ENCODE results near the gene GCLM.

The GCLM gene

DNA sequence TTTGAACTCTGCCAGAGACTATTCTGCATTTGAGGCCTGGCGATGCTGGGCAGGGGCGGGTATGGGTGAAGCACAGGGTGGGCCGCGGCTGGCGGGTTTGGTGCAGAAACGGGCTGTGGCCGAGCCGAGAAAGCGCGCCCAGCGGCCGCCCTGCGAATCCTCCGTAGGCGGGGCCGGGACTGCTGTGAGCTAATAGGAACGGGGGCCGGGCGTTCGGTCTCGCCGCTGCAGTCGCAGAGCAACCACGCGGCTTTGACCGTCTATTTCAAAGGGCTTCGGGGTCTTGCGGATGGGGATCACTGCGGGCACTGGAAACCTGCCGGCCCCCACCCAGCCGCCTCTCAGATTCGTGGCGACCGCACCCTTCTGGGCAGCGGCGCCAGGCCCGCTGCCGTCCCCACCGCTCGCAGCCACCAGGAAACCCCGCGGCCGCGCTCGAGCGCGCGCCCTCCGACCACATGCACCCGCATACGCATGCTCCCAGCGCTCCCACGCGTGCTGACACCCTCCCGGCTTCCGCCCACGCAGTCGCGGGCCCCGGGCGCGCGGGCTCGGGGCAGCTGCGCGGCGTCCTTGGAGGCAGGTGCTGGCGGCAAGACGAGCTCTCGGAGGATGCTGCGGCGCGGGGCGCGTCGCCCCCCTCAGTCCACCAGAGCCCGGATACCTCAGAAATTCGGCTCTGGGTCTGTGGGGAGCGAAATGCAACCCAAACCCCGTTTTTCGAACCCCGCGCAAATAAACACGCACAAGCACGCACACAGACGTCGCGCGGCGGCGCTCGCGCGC, 62.8 kb downstream of the GCLM start:
- peak; percentile 78 for DNase-seq

- DNase-seq: no peak
These were observed 63.6 kb downstream of the GCLM start for GRCh38 chr1:93845538-93846205.

DNA sequence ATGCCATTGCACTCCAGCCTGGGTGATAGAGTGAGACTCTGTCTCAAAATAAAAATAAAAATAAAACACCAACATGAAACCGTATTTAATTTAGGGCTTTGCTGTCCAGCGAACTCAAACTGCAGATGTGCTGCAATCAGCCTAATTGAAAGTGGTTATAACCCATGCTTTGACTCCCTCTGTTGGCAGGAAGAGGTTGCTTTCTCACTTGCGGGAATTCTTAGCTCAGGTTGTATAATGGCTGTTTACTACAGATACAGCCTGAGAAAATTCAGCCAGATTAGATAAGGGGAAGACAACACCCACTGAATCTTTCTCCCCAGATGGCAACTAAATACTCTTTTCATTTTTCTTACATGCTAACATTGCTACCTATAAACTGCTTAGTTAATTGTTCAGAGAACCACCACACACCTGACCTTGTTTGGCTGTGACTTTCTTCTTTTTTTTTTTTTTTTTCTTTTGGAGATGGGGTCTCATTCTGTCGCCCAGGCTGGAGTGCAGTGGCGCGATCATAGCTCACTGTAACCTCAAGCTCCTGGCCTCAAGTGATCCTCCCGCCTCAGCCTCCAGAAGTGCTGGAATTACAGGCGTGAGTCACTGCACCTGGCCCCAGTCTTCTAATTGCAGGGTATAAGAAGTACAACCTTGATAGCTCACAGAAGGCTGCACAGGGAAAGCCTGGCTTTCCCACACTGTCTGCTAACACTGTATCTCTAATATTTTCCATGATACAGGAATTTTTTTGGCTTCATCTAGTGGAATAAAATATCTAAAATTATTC, 64.8 kb downstream of the GCLM start:
- DNase-seq: peak; percentile 28

DNA sequence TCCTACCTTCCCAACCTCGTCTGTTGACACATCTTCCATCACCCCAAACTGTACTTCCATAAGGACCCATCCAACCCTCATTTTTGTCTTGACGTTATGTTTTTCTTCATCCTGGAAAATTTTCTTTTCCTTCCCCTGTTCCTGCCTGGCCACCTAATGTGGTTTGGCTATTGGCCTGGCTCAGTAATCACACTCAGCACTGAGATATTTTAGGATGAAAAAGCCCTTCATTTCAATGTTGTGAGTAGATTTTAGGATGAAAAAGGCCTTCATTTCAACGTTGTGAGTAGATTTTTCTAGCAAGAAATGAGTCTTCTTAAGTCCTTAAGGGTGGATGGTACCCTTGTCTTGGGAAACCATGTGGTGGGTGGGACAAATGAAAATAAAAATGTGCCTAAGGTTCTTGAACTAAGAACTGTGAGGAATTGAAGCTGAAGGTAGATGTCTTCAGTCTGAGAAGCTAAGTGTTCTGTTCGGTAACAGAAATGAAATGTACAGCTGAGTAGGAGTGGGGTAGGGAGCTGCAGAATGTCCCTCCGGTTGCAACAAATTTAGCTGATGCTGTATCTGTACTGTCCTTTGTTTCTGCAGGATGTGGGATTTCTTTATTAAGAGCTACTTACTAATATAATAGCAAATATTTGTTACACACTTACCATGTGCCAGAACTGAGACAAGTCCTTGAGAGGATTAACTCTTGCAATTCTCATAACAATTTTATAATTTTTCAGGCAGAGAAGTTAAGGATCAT, 66.3 kb downstream of the GCLM start:
- no peak for DNase-seq

GRCh38 chr1:93841771-93842170, 67.5 kb downstream of the GCLM start:
- DNase-seq: no peak

GRCh38 chr1:93840956-93841482, 68.2 kb downstream of the GCLM start:
- DNase-seq: no peak

- no peak for DNase-seq
These were observed 69.5 kb downstream of the GCLM start for GRCh38 chr1:93839753-93840152.

GRCh38 chr1:93839307-93839706, 69.9 kb downstream of the GCLM start:
- no peak for DNase-seq

- DNase-seq: no peak
These were observed 71.3 kb downstream of the GCLM start for GRCh38 chr1:93837961-93838360.

All from KG1 (cell line).